Activated naive CD4-positive, alpha-beta T cell treated with anti-CD3 and anti-CD28 coated beads, Interleukin-2, amount 50 U/mL, for 72 hours (primary cell): ENCODE measurements around the gene CARD19. TPM values are rescaled to one million over a fixed set of nuclear protein-coding genes. Genes with fewer than 3 reads are reported as not detected.
"Not testable (repeated sequence)": the region's sequence is repeated elsewhere in the genome, so short reads cannot be mapped to it uniquely, and the experiment has no call there.

ENCODE experiments used
- ATAC-seq, 2 donors: fragments of 150-1000 bp; cut with Tn5 transposase; 2 replicates each; pipeline ENCODE4 v1.10.0; 2021; ENCODE audit warnings: mild to moderate bottlenecking in 2 of 2, moderate library complexity in 2 of 2
- DNase-seq, 2 donors: peaks; one replicate each; pipeline ENCODE4 v3.0.0; 2021 to 2022; ENCODE audit warnings: low spot score in 2 of 2
- H3K27ac Mint-ChIP-seq, 2 donors: one replicate each; pipeline ENCODE4 v1.8.0; 2022; ENCODE audit warnings: mild to moderate bottlenecking in 2 of 2, mixed read lengths in 2 of 2
- H3K36me3 Mint-ChIP-seq, 2 donors: one replicate each; pipeline ENCODE4 v1.8.0; 2022; ENCODE audit warnings: mixed read lengths in 2 of 2
- H3K9me3 Mint-ChIP-seq, 2 donors: one replicate each; pipeline ENCODE4 v1.8.0; 2022; ENCODE audit warnings: mixed read lengths in 2 of 2
- total RNA-seq, 2 donors: library from RNA; stranded (reverse); gene quantifications; one replicate each; pipeline ENCODE4 v1.2.3, GENCODE V29; 2022

Gene CARD19
- total RNA-seq, 2 donors from 2014 or later = 58.1 to 82.6 TPM

DNA sequence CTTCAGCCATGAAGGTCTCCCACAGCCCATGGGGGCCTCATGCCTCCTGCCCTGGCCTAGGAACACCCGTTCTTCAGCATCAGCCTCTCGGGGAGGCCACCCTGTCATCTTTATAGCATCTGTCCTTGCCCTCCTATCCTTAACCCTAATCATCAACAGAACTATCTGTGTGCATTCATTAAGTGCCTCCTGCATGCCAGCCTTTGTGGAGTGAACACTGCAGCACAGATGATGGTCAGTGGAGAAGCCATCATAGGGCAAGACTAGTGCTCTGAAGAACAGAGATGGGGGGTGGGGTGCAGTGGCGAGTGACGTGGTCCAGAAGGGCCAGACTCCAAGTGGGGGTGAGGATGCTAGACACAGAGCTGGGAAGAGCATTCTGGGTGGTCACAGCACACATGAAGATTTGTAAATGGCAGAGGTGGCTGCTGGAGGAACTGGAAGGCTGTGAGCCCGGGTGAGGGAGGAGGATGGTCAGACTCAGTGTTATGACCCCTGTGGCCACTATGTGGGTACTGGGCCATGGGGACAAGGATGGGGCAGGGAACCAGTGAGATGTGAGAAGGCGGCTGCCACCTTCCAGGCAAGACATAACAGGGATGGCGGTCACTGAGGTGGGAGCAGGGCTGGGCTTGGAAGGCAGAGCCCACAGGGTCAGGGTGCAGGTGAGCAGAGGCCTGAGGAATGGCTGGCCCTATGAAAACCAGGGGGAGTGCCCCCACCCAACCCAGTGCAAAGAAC is 3.6 kb upstream of the CARD19 start:
- DNase-seq (peak in 1 of 2 donors; percentile 50), ATAC-seq (no peak)
- peaks cover 16 to 64% of the 10 kb centered on the region in 2 donors for H3K36me3 Mint-ChIP-seq
- H3K27ac Mint-ChIP-seq = peak overlapping the region; percentile 89 to 96
- peaks cover 0 to 37% of the 10 kb centered on the region in 2 donors for H3K9me3 Mint-ChIP-seq

DNA sequence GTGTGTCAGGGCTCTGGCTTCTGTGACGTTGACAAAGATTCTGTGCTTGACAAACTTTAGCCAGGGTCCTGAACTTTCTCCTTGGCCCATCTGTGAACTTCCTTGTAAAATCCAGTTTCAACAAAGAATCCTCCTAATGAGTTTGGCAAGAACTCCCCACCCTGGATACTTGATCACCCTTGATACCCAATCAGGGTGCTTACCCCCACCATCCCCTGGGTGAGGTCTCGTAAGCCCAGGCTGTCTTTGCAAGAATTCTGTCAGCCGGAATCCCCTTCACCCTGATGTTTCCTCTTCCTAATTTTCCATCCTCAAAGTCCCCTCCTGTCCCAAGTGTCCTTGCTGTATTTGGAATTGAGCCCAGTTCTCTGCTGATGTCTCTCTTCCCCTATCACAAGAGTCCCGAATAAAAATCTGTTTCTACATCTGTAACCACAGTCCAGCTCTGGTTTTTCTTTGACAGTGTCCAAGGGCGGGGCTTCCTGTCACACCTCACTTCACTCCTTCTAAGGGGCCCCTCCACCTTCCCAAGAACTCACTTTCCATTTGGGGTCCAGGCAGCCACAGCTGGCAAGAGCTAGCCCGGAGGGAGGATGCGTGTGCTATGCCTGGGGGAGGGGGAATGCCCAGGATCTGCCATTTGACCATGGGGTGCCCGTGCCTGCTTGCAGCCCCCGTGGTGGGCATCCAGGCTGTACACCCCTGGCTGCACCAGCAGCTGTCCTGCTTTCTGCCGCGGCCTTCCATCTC is 2.7 kb upstream of the CARD19 start:
- peaks cover 0 to 37% of the 10 kb centered on the region in 2 donors for H3K9me3 Mint-ChIP-seq

GRCh38 chr9:93093877-93094657 is 1.9 kb upstream of the CARD19 start:
- DNase-seq (peak in 1 of 2 donors; percentile 57), ATAC-seq (no peak)
- Mint-ChIP-seq H3K36me3 (peaks cover 17 to 47% of the 10 kb centered on the region in 2 donors), H3K27ac (peak overlapping the region; percentile 89 to 98), H3K9me3 (peaks cover 0 to 33% of the 10 kb centered on the region in 2 donors)

More for the DNA sequence above, 2.7 kb upstream of the CARD19 start:
- DNase-seq (peak in 1 of 2 donors; percentile 53), ATAC-seq (no peak)
- Mint-ChIP-seq H3K27ac (peak overlapping the region; percentile 89 to 90), H3K36me3 (peaks cover 17 to 55% of the 10 kb centered on the region in 2 donors)

DNA sequence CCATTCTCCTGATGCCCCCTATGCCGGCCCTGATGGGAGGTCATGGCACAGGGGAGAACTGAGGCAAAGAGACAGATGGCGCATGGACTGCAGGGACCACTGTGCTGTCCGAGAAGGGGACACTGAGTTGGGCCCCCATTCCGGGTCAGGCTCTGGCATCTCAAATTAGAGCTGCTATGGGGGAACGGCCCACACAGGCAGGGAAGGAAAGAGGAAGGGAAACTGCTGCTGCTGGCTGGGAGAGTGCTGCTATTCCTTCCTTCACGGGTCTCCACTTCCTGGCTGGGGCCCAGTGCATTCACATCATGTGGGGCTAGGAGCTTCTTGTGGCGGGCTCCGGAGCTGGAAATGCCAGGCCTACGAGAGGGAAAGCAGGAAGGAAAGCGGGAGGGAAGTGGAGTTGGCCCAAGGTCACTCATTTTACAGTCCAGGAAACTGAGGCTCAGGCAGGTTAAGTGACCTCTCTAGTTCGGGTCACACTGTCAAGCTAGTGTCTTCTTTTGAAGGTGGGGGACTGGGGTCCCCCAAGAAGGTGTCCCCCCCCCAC is 1.3 kb upstream of the CARD19 start:
- ATAC-seq = no peak
- H3K27ac Mint-ChIP-seq = peak overlapping the region; percentile 89 to 98
- peak in 1 of 2 donors; percentile 62 for DNase-seq
- H3K36me3 Mint-ChIP-seq = peaks cover 17 to 40% of the 10 kb centered on the region in 2 donors
- peaks cover 0 to 31% of the 10 kb centered on the region in 2 donors for H3K9me3 Mint-ChIP-seq

DNA sequence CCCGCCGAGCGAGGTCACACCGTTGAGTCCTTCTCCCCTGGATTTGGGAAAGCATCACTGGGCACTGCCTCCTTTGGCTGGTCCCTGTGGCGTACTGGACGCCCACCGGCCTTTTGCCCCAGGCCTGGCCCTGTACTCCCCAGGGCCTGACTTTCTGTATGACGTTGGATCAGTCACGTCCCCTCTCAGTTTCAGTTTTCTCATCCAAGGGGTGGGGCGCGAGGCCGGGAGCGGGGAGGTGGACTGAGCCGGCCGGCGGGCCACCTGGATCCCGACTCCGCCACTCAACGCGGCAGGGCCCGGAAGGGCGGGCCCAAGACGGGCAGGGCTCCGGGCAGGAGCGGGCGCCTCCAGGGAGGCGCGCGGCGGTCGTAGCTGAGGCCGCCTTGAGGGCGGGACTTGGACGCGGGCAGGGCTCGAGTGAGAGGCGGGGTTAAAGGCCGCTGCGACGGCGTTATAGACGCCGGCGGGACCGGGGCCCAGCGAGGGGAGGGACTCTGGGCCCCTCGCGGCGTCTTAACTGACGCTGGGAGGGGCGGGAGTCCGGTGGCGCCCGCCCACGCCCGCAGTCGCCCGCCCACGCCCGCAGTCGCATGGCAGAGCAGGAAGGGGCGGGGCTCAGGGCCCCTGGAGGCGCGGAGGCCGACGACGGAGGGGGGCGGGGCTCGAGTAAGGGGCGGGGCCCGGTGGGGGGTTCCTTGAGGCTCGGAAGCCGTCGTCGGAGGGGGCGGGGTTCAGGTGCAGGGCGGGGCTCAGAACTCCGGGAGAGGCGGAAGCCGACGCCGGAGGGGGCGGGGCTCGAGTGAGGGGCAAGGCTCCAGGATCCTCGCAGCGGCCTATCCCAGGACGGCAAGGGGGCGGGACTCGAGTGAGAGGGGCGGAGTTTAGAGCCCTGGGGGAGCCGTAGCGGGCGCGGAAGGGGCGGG is 549 bp upstream of the CARD19 start:
- H3K27ac Mint-ChIP-seq = peak overlapping the region; percentile 89 to 98
- ATAC-seq (peak; percentile 61 to 81), DNase-seq (peak; percentile 100)
- H3K36me3 Mint-ChIP-seq = peaks cover 19 to 35% of the 10 kb centered on the region in 2 donors
- H3K9me3 Mint-ChIP-seq = peaks cover 0 to 25% of the 10 kb centered on the region in 2 donors

- ATAC-seq (no peak), DNase-seq (peak in 1 of 2 donors; percentile 62)
- H3K36me3 Mint-ChIP-seq = peaks cover 18 to 34% of the 10 kb centered on the region in 2 donors
- H3K27ac Mint-ChIP-seq = peak overlapping the region; percentile 87 to 89
- peaks cover 0 to 21% of the 10 kb centered on the region in 2 donors for H3K9me3 Mint-ChIP-seq
Measured at GRCh38 chr9:93096811-93097382, 880 bp downstream of the CARD19 start.

GRCh38 chr9:93097511-93098201 is 1.6 kb downstream of the CARD19 start:
- ATAC-seq (no peak), DNase-seq (peak in 1 of 2 donors; percentile 56)
- H3K9me3 Mint-ChIP-seq = peaks cover 0 to 16% of the 10 kb centered on the region in 2 donors
- H3K36me3 Mint-ChIP-seq = peaks cover 13 to 34% of the 10 kb centered on the region in 2 donors
- H3K27ac Mint-ChIP-seq = peak overlapping the region; percentile 85 to 89

DNA sequence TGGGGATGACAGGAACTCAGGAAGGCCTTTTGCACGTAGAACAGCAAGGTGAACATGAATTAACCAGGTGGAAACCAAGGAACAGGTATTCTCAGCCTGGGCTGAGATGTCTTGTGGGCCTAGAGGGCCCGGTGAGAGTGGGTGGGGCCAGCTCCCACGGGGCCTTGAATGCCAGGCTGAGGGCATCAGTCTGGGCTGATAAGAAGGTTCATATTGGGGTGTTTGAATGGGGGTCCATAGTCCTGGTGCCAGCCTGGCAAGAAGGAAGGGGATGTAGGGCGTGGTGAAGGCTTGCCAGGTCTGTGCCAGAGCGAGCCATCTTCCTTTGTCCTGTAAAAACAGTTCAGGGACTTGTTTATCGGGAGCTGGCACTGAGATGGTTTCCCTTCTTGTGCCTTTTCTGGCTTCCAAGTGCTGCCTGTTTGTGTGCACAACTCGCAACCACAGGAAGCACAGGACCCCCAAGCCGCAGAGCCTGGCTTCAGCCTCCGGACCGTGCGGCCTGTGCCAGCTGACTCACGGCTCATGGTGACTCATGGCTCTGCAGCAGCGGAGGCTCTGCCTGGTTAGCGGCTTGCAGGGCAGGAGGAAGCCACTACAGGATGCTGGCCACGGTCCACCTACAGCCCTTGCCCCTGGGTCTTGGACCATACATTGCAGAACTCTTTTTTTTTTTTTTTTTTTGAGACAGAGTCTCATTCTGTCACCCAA is 2.4 kb downstream of the CARD19 start:
- peak; percentile 61 to 88 for DNase-seq
- Mint-ChIP-seq H3K9me3 (peaks cover under 1 to 11% of the 10 kb centered on the region in 2 donors), H3K36me3 (peaks cover 15 to 34% of the 10 kb centered on the region in 2 donors), H3K27ac (peak overlapping the region; percentile 85 to 89)
- ATAC-seq = peak; percentile 10 to 53

DNA sequence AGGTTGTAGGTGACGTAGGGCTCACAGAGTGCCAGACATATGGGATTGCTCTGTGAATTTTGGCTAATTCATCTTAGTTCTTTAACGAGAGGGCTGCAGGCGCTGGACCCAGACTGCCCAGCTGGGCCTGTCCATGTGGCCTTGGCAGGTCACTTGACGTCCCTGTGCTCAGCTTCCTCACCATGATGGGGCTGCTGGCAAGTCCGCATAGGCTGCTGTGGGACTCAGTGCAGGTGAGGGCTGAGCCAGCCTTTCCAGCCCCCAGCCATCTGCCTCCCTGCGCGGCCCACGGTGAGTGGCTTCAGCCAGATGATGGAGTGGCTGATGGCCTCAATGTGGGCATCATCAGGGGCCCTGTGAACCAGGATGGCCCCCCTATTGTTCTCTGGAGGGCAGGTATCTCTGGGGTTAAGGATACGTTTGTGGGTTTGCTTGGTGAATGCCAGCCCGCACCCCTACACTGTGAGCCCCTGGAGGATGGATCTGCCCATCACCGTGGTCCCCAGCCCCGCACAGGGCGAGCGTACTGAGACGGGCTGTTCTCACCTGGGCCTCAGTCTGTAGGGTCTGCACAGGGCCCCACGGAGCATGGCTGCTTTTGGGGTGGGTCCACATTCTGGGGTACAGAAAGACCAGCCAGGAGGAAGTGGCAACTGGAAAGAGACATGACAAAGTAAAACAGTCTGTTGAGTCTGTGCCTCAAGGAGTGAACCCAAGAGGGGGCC is 3.7 kb downstream of the CARD19 start:
- H3K36me3 Mint-ChIP-seq = peaks cover 25 to 43% of the 10 kb centered on the region in 2 donors
- DNase-seq (peak in 1 of 2 donors; percentile 49), ATAC-seq (no peak)
- H3K27ac Mint-ChIP-seq = no peak overlapping the region
- H3K9me3 Mint-ChIP-seq = peaks cover 4 to 13% of the 10 kb centered on the region in 2 donors

DNA sequence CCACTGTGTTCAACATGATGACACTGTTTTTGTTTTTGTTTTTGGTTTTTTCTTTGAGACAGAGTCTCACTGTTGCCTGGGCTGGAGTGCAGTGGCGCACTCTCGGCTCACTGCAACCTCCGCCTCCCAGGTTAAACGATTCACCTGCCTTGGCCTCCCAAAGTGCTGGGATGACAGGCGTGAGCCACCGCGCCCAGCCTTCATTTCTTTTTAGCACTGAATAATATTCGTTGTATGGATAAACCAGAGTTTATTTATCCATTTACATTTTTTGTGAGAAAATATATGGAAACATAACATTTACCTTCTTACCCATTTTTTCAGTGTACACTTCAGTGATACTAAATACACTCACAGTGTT is 4.2 kb downstream of the CARD19 start:
- H3K27ac Mint-ChIP-seq = no peak overlapping the region
- DNase-seq = no peak

GRCh38 chr9:93101086-93101485 is 5.1 kb downstream of the CARD19 start:
- H3K27ac Mint-ChIP-seq, ATAC-seq, DNase-seq: not testable (repeated sequence)
- H3K36me3 Mint-ChIP-seq = peaks cover 30 to 55% of the 10 kb centered on the region in 2 donors
- H3K9me3 Mint-ChIP-seq = peaks cover 4 to 24% of the 10 kb centered on the region in 2 donors

More for the DNA sequence above, 4.2 kb downstream of the CARD19 start:
- no peak for ATAC-seq
- Mint-ChIP-seq H3K36me3 (peaks cover 30 to 48% of the 10 kb centered on the region in 2 donors), H3K9me3 (peaks cover 4 to 17% of the 10 kb centered on the region in 2 donors)

- H3K36me3 Mint-ChIP-seq = peaks cover 26 to 64% of the 10 kb centered on the region in 2 donors
- peaks cover 4 to 20% of the 10 kb centered on the region in 2 donors for H3K9me3 Mint-ChIP-seq
- no peak for ATAC-seq
- DNase-seq = no peak
- peak overlapping the region in 1 of 2 donors; percentile 72 for H3K27ac Mint-ChIP-seq
Measured at GRCh38 chr9:93105620-93106019, 9.6 kb downstream of the CARD19 start.

GRCh38 chr9:93107151-93107824 is 11.3 kb downstream of the CARD19 start:
- Mint-ChIP-seq H3K36me3 (peaks cover 27 to 56% of the 10 kb centered on the region in 2 donors), H3K27ac (peak overlapping the region; percentile 36 to 58), H3K9me3 (peaks cover 4 to 17% of the 10 kb centered on the region in 2 donors)
- ATAC-seq (no peak), DNase-seq (peak in 1 of 2 donors; percentile 52)
